GM23338 (cell line): ENCODE results near the gene PCSK1N. TPM values are rescaled to one million over a fixed set of nuclear protein-coding genes. Genes with fewer than 3 reads are reported as not detected.

ENCODE experiments used
- ATAC-seq: fragments of 200-7000 bp; cut with Tn5 transposase; 3 replicates; pipeline ENCODE4 v1.9.1; 2020
- DNase-seq: peaks from one replicate; pipeline ENCODE4 v3.0.0-alpha.2; 2015; ENCODE audit warnings: low spot score
- H2AFZ ChIP-seq: fragments of 200-600 bp; sonication (generic); 2 replicates; pipeline ENCODE4 v1.8.0; 2016; ENCODE audit warnings: antibody characterized with exemption, mild to moderate bottlenecking, moderate library complexity
- H3F3A ChIP-seq: fragments of 200-600 bp; sonication (generic); replicated peaks from 2 replicates; pipeline ENCODE4 v1.8.0; 2017; ENCODE audit warnings: antibody characterized with exemption, mixed run types, low read depth
- H3K27ac ChIP-seq: fragments of 200-600 bp; sonication (generic); 2 replicates; pipeline ENCODE4 v1.6.1; 2016; ENCODE audit warnings: low read depth
- H3K27me3 ChIP-seq: fragments of 200-600 bp; sonication (generic); 2 replicates; pipeline ENCODE4 v1.8.0; 2016; ENCODE audit warnings: mild to moderate bottlenecking, mixed run types, moderate library complexity; ENCODE audit not compliant: insufficient read depth
- H3K36me3 ChIP-seq: fragments of 200-600 bp; sonication (generic); 2 replicates; pipeline ENCODE4 v1.8.0; 2016; ENCODE audit warnings: mild to moderate bottlenecking; ENCODE audit not compliant: insufficient read depth
- H3K4me1 ChIP-seq: fragments of 200-600 bp; sonication (generic); 2 replicates; pipeline ENCODE4 v1.8.0; 2016; ENCODE audit warnings: mild to moderate bottlenecking, moderate library complexity; ENCODE audit not compliant: insufficient read depth
- H3K4me2 ChIP-seq: fragments of 200-600 bp; sonication (generic); 2 replicates; pipeline ENCODE4 v1.7.1; 2017; ENCODE audit warnings: mixed run types
- H3K4me3 ChIP-seq: fragments of 200-600 bp; sonication (generic); 2 replicates; pipeline ENCODE4 v1.6.1; 2016; ENCODE audit warnings: mixed run types
- H3K79me2 ChIP-seq: fragments of 200-600 bp; sonication (generic); replicated peaks from 2 replicates; pipeline ENCODE4 v1.8.0; 2017; ENCODE audit warnings: mild to moderate bottlenecking; ENCODE audit not compliant: insufficient read depth
- H3K9me2 ChIP-seq: fragments of 200-600 bp; sonication (generic); 2 replicates; pipeline ENCODE4 v1.8.0; 2017; ENCODE audit not compliant: insufficient read depth
- H4K20me1 ChIP-seq: fragments of 200-600 bp; sonication (generic); replicated peaks from 2 replicates; pipeline ENCODE4 v1.8.0; 2017; ENCODE audit warnings: mild to moderate bottlenecking; ENCODE audit not compliant: insufficient read depth
- H3K27ac Mint-ChIP-seq: 2 replicates; pipeline ENCODE4 v1.8.0; 2020; ENCODE audit warnings: inconsistent platforms, mild to moderate bottlenecking, moderate library complexity, mixed read lengths
- H3K27me3 Mint-ChIP-seq: 3 replicates; pipeline ENCODE4 v1.8.0; 2022; ENCODE audit warnings: low read depth, mild to moderate bottlenecking, moderate library complexity, mixed read lengths, inconsistent platforms; ENCODE audit not compliant: insufficient read depth, poor library complexity
- H3K36me3 Mint-ChIP-seq: 3 replicates; pipeline ENCODE4 v1.8.0; 2021; ENCODE audit warnings: low read depth, mild to moderate bottlenecking, inconsistent platforms, moderate library complexity, mixed read lengths
- H3K4me1 Mint-ChIP-seq: 3 replicates; pipeline ENCODE4 v1.8.0; 2020; ENCODE audit warnings: mild to moderate bottlenecking, inconsistent platforms, mixed read lengths
- H3K4me3 Mint-ChIP-seq: 3 replicates; pipeline ENCODE4 v1.8.0; 2021; ENCODE audit warnings: moderate library complexity, mild to moderate bottlenecking, inconsistent platforms, mixed read lengths
- H3K9me3 Mint-ChIP-seq: 3 replicates; pipeline ENCODE4 v1.8.0; 2020; ENCODE audit warnings: moderate library complexity, mild to moderate bottlenecking, inconsistent platforms, mixed read lengths
- CREB1 ChIP-seq: fragments of 250-450 bp; sonication (Bioruptor Pico); IDR thresholded peaks from 2 replicates; pipeline ENCODE4 v1.5.0; 2020; ENCODE audit warnings: low read depth, mild to moderate bottlenecking, moderate library complexity
- EZH2 ChIP-seq: fragments of 200-600 bp; sonication (generic); IDR thresholded peaks from one replicate; pipeline ENCODE4 v1.8.0; 2017; ENCODE audit warnings: antibody characterized with exemption, mild to moderate bottlenecking, low read depth; ENCODE audit not compliant: unreplicated experiment
- EZH2phosphoT487 ChIP-seq: fragments of 200-600 bp; sonication (generic); IDR thresholded peaks from one replicate; pipeline ENCODE4 v1.8.1; 2018; ENCODE audit warnings: antibody characterized with exemption; ENCODE audit not compliant: unreplicated experiment
- POLR2AphosphoS5 ChIP-seq: IDR thresholded peaks from 2 replicates; pipeline ENCODE4 v1.6.1; 2016; ENCODE audit warnings: antibody characterized with exemption, low read depth
- REST ChIP-seq: IDR thresholded peaks from one replicate; pipeline ENCODE4 v1.6.1; 2018; ENCODE audit warnings: antibody characterized with exemption; ENCODE audit not compliant: unreplicated experiment
- STAT1 ChIP-seq: IDR thresholded peaks from one replicate; pipeline ENCODE4 v1.6.1; 2016; ENCODE audit warnings: antibody characterized with exemption; ENCODE audit not compliant: unreplicated experiment
- ZNF114 ChIP-seq: fragments of 250-450 bp; sonication (Bioruptor Pico); IDR thresholded peaks from 2 replicates; pipeline ENCODE4 v1.5.0; 2020; ENCODE audit warnings: mild to moderate bottlenecking, moderate library complexity
- ZNF331 ChIP-seq: fragments of 250-450 bp; sonication (Bioruptor Pico); IDR thresholded peaks from 2 replicates; pipeline ENCODE4 v1.5.0; 2020; ENCODE audit warnings: low read depth, mild to moderate bottlenecking, moderate library complexity
- ZNF462 ChIP-seq: fragments of 250-450 bp; sonication (Bioruptor Pico); IDR thresholded peaks from 2 replicates; pipeline ENCODE4 v1.5.0; 2020; ENCODE audit warnings: mild to moderate bottlenecking, moderate library complexity
- polyA plus RNA-seq: library from polyadenylated mRNA; unstranded; fragments of >200 nt; fragmentation: Nextera tagmentation; extraction: Ambion mirVana; gene quantifications from 2 replicates; pipeline ENCODE4 v1.2.1, GENCODE V29; 2016
- total RNA-seq: library from RNA; depleted of rRNA; stranded (reverse); fragments of >200 nt; shearing (Covaris generic); gene quantifications from 2 replicates; pipeline ENCODE4 v1.2.3, GENCODE V29; 2014
- TF ChIP-seq, protein P1 (sequence below): IDR thresholded peaks from 2 replicates; pipeline ENCODE4 v1.6.1; 2016; ENCODE audit warnings: antibody characterized with exemption
- TF ChIP-seq, protein P2 (sequence below), 2 experiments: fragments of 200-600 bp in 1 of 2; sonication (generic) in 1 of 2; conservative IDR thresholded peaks; 2 replicates each; pipeline versions ENCODE4 v1.5.1 to v1.6.1; 2016 to 2017; ENCODE audit warnings: antibody characterized with exemption in 2 of 2, low read depth in 2 of 2, mild to moderate bottlenecking in 2 of 2, moderate library complexity in 1 of 2

Gene PCSK1N
- total and polyA plus RNA-seq, 2 experiments from 2014 or later, result 12.8 to 15.6 TPM

DNA sequence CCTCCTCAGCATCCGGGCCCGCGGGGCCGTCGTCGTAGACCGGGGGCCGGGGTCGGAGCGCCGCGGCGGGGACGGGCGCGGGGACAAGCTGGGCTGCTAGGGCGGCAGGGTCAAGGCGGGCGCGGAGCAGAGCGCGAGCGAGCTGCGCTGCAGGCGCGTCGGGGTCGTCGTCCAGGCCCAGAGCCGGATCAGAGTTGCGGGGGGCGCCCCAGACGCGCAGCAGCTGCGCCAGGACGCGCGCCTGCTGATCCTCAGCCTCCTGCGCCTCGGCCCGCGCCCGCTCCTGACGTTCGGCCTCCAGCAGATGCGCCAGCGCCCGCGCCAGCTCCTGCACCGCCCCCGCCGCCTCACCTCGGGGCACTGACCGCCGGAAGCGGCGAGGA, 3.5 kb downstream of the PCSK1N start:
- no peak for TF ChIP-seq ZNF114 (CRISPR knock-in tag)
- no peak for TF ChIP-seq EZH2
- TF ChIP-seq ZNF331 (CRISPR knock-in tag), result no peak
- TF ChIP-seq, protein P1, sequence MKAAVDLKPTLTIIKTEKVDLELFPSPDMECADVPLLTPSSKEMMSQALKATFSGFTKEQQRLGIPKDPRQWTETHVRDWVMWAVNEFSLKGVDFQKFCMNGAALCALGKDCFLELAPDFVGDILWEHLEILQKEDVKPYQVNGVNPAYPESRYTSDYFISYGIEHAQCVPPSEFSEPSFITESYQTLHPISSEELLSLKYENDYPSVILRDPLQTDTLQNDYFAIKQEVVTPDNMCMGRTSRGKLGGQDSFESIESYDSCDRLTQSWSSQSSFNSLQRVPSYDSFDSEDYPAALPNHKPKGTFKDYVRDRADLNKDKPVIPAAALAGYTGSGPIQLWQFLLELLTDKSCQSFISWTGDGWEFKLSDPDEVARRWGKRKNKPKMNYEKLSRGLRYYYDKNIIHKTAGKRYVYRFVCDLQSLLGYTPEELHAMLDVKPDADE, result no peak
- TF ChIP-seq POLR2AphosphoS5, result no peak
- TF ChIP-seq REST, result no peak
- TF ChIP-seq STAT1, result no peak
- TF ChIP-seq CREB1 (CRISPR knock-in tag), result no peak
- TF ChIP-seq EZH2phosphoT487, result no peak
- TF ChIP-seq, protein P2, sequence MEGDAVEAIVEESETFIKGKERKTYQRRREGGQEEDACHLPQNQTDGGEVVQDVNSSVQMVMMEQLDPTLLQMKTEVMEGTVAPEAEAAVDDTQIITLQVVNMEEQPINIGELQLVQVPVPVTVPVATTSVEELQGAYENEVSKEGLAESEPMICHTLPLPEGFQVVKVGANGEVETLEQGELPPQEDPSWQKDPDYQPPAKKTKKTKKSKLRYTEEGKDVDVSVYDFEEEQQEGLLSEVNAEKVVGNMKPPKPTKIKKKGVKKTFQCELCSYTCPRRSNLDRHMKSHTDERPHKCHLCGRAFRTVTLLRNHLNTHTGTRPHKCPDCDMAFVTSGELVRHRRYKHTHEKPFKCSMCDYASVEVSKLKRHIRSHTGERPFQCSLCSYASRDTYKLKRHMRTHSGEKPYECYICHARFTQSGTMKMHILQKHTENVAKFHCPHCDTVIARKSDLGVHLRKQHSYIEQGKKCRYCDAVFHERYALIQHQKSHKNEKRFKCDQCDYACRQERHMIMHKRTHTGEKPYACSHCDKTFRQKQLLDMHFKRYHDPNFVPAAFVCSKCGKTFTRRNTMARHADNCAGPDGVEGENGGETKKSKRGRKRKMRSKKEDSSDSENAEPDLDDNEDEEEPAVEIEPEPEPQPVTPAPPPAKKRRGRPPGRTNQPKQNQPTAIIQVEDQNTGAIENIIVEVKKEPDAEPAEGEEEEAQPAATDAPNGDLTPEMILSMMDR (conservative IDR thresholded peaks at IDR 0.05; ENCODE audit: low read depth in 2 of 2), result no peak
- no peak for TF ChIP-seq ZNF462 (CRISPR knock-in tag)
- H3K4me3 Mint-ChIP-seq, result peak overlapping the region; percentile 41; the same call in 1 of the 3 replicates
- H3K27ac ChIP-seq, result no peak overlapping the region
- H3K27me3 ChIP-seq, result peaks cover 84% of the 10 kb centered on the region
- H3F3A ChIP-seq, result 0 out of 2 replicates have a peak, but pooled peaks cover 4% of the 10 kb centered on the region
- H3K4me1 ChIP-seq, result no peaks in the 10 kb centered on the region
- H3K27ac Mint-ChIP-seq, result no peak overlapping the region
- peak; percentile 46 for ATAC-seq
- H3K36me3 ChIP-seq, result no peaks in the 10 kb centered on the region
- no peaks in the 10 kb centered on the region for H3K36me3 Mint-ChIP-seq
- H4K20me1 ChIP-seq, result no peaks in the 10 kb centered on the region
- peaks cover 60% of the 10 kb centered on the region for H3K27me3 Mint-ChIP-seq
- H3K9me2 ChIP-seq, result no peaks in the 10 kb centered on the region
- no peaks in the 10 kb centered on the region for H3K79me2 ChIP-seq
- H3K9me3 Mint-ChIP-seq, result no peaks in the 10 kb centered on the region; the same call in 2 of the 3 replicates
- H3K4me2 ChIP-seq, result peak overlapping the region; percentile 76
- H3K4me1 Mint-ChIP-seq, result peaks cover 22% of the 10 kb centered on the region
- peak overlapping the region; percentile 60 for H3K4me3 ChIP-seq
- H2AFZ ChIP-seq, result no peak overlapping the region
- peak; percentile 68 for DNase-seq
